22Rv1 (cell line): ENCODE data around the gene CAPZB.

Experiments used
- ZFX ChIP-seq: fragments of 450-650 bp; IDR thresholded peaks from 2 replicates; pipeline ENCODE4 v1.6.1; 2017; ENCODE audit warnings: antibody characterized with exemption, borderline replicate concordance
- TF ChIP-seq, protein P1 (sequence below): fragments of 450-650 bp; IDR thresholded peaks from 2 replicates; pipeline ENCODE4 v1.5.1; 2017; ENCODE audit warnings: mild to moderate bottlenecking

DNA sequence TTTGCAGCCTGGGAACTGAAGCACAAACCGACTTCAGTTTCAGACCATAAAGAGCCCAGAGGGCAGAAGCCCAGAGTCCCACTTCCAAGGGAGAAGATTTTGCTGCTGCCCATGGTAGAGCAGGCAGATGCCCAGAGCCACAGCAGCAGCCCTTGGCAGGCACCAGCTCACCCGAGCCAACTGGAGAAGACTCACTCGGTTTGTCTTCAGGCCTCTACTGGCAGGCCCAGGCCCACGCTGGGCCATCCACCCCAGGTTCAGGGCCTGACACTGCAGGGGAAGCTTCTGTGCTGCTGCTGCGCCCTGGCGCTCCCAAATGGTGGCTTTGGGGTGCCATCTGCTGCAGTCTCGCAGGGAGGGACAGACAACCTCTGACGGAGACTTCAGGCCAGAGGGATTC lies 139.9 kb downstream of the CAPZB start:
- TF ChIP-seq, protein P1, sequence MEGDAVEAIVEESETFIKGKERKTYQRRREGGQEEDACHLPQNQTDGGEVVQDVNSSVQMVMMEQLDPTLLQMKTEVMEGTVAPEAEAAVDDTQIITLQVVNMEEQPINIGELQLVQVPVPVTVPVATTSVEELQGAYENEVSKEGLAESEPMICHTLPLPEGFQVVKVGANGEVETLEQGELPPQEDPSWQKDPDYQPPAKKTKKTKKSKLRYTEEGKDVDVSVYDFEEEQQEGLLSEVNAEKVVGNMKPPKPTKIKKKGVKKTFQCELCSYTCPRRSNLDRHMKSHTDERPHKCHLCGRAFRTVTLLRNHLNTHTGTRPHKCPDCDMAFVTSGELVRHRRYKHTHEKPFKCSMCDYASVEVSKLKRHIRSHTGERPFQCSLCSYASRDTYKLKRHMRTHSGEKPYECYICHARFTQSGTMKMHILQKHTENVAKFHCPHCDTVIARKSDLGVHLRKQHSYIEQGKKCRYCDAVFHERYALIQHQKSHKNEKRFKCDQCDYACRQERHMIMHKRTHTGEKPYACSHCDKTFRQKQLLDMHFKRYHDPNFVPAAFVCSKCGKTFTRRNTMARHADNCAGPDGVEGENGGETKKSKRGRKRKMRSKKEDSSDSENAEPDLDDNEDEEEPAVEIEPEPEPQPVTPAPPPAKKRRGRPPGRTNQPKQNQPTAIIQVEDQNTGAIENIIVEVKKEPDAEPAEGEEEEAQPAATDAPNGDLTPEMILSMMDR: no peak
- no peak for TF ChIP-seq ZFX
